Mammary epithelial cell (primary cell): Measurements from ENCODE around the gene LBH.

Experiments used
- CTCF ChIP-seq, 2 donors: IDR thresholded peaks in 1 of 2; conservative IDR thresholded peaks in 1 of 2; 2 replicates each; pipeline ENCODE4 v1.5.1; 2011 to 2012; ENCODE audit warnings: inconsistent platforms in 2 of 2, low read length in 2 of 2, mild to moderate bottlenecking in 2 of 2, control low read depth in 1 of 2, low read depth in 1 of 2; ENCODE audit not compliant: insufficient read depth in 1 of 2; ENCODE audit errors: extremely low read depth in 1 of 2
- EZH2 ChIP-seq: IDR thresholded peaks from 2 replicates; pipeline ENCODE4 v1.6.1; 2012; ENCODE audit warnings: low read length, inconsistent platforms, borderline replicate concordance

DNA sequence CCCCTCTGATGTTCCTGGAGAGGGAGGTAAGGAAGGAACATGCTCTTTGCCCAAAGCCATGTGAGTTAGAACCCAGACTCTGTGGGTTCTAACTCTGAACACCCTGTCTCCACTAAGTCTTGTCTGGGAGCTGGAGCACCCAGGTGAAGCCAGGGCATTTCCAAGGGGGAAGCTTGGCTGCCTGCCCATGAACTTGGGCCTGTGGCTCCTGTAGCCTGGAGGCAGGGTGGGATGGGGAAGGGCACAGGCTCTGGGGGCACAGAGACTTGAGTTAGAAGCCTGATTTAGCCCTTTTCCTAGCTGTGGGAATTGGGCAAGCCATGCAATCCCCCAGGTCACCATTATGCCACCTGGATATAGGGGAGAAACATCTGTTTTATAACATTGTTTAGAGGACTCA is 65.2 kb downstream of the LBH start:
- TF ChIP-seq CTCF (conservative IDR thresholded peaks at IDR 0.05 in 1 of 2, IDR thresholded peaks at IDR 0.05 in 1 of 2; ENCODE audit: extremely low read depth in 1 of 2, insufficient read depth in 1 of 2, low read depth in 1 of 2, low read length in 2 of 2) (no peak), EZH2 (no peak)
